Omental fat pad (tissue), 4 donors: Measurements from ENCODE around the gene SLC16A1. TPM values are rescaled to one million over a fixed set of nuclear protein-coding genes. Genes with fewer than 3 reads are reported as not detected.
A peak's percentile ranks its signal among the peaks of the same experiment; 100 is the strongest.

Source experiments
- ATAC-seq: fragments of 150-250 bp; one replicate; pipeline ENCODE4 v1.9.1; 2016; ENCODE audit warnings: mild to moderate bottlenecking, moderate library complexity; ENCODE audit not compliant: low FRiP score
- DNase-seq: peaks from one replicate; pipeline ENCODE4 v3.0.0-alpha.2; 2019; ENCODE audit warnings: low spot score
- total RNA-seq, 4 donors: library from RNA; depleted of rRNA; stranded (reverse); fragments of >200 nt; gene quantifications; one replicate each; pipeline ENCODE4 v1.1.0, GENCODE V29; 2016
- TF ChIP-seq, protein P1 (sequence below), 3 donors: fragments of 450-650 bp; IDR thresholded peaks; one replicate each; pipeline ENCODE4 v1.5.1; 2016 to 2017; ENCODE audit warnings: antibody characterized with exemption in 3 of 3, mild to moderate bottlenecking in 3 of 3, moderate library complexity in 2 of 3

SLC16A1 gene
- total RNA-seq, 4 donors from 2014 or later = 15.1 to 125 (median 78.3) TPM

DNA sequence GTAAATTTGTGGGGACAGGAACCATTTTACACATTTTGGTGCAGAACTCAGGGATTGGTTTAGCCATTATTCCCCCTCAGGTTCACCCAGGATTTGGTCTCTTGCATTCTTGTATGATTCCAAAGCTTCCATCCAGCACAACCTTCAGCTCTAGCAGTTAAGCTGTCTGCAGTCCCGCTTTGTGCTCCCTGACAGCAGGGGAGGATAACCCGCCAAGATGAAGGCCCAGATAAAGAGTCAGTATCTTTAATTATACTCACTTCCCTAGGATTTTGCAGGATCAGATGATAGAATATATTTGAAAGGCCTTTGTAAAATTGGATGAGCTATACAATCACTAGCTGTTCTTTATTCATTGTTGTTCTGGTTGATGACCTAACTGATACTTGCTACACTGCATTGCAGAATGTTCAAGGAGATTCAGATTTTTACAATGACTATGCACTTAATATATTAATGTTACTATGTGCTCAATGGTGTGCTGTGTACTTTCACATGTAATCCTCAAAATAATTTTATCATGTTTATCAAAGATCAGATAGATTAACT is 49.8 kb downstream of the SLC16A1 start:
- DNase-seq (no peak), ATAC-seq (no peak)
- TF ChIP-seq, protein P1, sequence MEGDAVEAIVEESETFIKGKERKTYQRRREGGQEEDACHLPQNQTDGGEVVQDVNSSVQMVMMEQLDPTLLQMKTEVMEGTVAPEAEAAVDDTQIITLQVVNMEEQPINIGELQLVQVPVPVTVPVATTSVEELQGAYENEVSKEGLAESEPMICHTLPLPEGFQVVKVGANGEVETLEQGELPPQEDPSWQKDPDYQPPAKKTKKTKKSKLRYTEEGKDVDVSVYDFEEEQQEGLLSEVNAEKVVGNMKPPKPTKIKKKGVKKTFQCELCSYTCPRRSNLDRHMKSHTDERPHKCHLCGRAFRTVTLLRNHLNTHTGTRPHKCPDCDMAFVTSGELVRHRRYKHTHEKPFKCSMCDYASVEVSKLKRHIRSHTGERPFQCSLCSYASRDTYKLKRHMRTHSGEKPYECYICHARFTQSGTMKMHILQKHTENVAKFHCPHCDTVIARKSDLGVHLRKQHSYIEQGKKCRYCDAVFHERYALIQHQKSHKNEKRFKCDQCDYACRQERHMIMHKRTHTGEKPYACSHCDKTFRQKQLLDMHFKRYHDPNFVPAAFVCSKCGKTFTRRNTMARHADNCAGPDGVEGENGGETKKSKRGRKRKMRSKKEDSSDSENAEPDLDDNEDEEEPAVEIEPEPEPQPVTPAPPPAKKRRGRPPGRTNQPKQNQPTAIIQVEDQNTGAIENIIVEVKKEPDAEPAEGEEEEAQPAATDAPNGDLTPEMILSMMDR (IDR thresholded peaks at IDR 0.05) = no peak

DNA sequence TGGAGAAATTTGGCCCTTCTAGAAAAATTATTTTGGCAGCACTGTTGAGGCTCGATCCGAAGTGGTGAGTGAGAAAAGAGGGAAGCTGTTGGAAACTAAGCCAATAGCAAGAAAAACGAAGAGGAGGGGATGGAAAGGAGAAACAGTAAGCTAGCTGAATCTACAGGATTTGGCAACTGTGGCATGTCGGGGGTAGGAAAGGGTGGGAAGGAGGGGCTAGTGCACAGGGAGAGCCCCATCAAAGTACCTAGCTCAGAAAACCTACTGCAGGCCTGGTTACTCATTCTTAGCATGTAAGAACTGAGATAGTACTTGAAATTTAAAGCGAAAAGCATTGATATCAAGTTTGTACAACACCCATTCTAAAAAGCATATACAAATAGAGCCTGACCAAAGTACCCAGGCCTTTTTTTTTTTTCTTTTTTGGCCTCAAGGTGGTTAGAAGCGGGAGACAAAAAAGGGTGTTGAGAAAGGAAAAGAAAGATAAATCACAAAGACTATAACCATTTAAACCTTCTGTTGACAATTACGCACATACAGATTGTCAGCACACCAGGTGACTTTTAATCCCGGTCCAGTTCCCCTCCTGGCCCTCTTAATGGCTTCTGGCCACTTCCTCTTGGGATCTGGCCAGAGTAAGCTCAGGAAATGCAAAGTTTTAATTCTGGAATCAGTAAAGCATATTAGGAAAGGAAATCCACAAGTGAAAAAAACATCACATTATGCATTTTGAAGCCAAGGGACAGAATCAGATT is 50.4 kb downstream of the SLC16A1 start:
- ATAC-seq = peak; percentile 81
- TF ChIP-seq, protein P1 (IDR thresholded peaks at IDR 0.05) = no peak
- DNase-seq = no peak

DNA sequence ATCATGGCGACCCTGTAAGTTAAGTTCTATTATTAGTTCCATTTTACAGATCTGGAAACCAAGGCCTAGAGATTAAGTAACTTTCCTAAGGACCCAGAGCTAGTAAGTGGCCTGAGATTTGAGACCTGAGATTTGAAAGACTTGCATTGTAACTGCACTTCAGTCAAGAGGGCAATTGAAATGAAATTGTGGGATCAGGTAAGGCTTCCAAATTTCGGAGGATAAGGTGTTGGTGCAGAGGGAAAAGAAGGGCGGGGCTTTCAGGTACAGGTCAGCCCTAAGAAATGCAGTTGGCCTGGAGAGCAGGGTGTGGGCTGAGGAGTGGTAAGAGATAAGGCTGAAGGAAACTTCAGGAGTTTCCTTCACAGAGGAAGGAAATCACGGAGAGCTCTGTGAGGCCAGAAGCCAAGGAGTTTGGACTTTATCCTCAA is 51.1 kb downstream of the SLC16A1 start:
- TF ChIP-seq, protein P1 (IDR thresholded peaks at IDR 0.05) = no peak
- ATAC-seq (peak; percentile 25), DNase-seq (no peak)

DNA sequence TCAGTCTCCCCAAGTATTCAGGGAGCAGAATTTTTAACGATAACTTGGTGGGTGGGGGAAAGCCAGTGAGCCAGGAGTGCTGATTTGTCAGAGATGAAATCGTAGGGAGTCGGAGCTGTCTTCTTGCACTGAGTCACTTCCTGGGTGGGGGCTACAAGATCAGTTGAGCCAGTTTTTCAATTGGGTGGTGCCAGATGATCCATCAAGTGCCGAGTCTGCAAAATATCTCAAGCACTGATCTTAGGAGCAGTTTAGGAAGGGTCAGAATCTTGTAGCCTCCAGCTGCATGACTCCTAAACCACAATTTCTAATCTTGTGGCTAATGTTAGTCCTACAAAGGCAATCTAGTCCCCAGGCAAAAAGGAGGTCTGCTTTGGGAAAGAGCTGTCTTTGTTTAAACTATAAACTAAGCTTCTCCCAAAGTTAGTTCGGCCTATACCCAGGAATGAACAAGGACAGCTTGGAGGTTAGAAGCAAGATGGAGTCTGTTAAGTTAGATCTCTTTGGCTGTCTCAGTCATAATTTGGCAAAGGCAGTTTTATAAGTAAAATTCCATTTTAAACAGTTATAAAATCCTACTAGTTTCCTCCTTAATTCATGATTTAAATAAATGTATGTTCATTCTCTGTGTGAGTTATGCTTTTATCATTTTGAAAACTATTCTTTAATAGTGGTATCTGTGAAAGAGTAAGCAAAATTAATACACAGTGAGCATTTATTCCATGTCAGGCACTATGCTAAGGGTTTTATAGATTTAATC is 51.7 kb downstream of the SLC16A1 start:
- ATAC-seq (peak; percentile 87), DNase-seq (no peak)
- TF ChIP-seq, protein P1 (IDR thresholded peaks at IDR 0.05) = no peak

DNA sequence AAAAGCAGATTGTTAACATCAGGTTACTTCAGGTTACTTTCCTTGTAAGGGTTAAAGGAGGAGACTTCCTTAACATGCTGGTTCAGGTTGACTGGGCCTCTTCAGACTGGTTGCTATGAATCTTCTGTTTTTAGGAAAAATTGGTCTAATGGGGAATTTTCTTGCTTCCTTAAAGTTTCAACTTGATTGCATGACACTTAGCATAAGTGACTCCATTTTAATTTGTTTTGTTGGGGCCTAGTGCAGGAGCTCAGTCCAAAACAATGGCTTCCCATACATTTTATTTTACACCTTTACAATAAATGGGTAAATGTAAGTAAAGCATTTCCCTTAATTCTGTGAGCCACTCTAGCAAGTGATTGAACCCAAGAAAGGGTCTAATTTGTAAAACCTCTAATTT is 53.8 kb downstream of the SLC16A1 start:
- ATAC-seq = no peak
- DNase-seq = no peak
- TF ChIP-seq, protein P1 (IDR thresholded peaks at IDR 0.05) = no peak

DNA sequence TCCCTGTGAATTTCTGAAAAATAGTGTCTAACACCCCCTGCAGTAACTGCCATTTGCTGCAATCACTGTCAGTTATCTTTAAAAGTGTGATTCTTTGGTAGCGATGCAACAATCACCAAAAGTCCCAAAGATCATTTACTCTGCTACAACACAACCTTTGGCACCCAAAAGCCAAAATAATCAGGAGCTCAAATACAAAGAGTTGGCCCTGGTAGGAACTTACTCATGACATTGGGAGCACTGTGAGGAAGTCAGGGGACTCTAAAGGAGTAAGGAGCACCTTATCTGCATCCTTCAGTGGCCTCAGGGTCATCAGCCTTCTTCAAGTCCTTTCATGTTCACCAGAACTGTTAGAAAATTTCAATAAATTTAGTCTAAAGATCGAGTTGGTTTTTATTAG is 54.6 kb downstream of the SLC16A1 start:
- no peak for ATAC-seq
- no peak for DNase-seq
- TF ChIP-seq, protein P1 (IDR thresholded peaks at IDR 0.05) = no peak
